CD4-positive, CD25-positive, alpha-beta regulatory T cell (primary cell): Measurements from ENCODE around the gene PIGBOS1. TPM values are rescaled to one million over a fixed set of nuclear protein-coding genes. Genes with fewer than 3 reads are reported as not detected.

Experiments used
- ATAC-seq, 2 donors: fragments of 150-1000 bp; cut with Tn5 transposase; one replicate each; pipeline ENCODE4 v1.10.0; 2021; ENCODE audit warnings: low read depth in 2 of 2, moderate number of reproducible peaks in 2 of 2, moderate library complexity in 1 of 2
- DNase-seq, 3 donors: peaks; one replicate each; pipeline versions ENCODE4 v3.0.0 to v3.0.0-alpha.2; 2012 to 2022; ENCODE audit warnings: mixed read lengths in 1 of 3
- H3K27ac ChIP-seq: one replicate; pipeline ENCODE4 v1.7.0; 2013; ENCODE audit warnings: mild to moderate bottlenecking, low read length; ENCODE audit not compliant: insufficient read depth, poor library complexity, severe bottlenecking
- H3K27me3 ChIP-seq: one replicate; pipeline ENCODE4 v1.7.0; 2013; ENCODE audit warnings: low read length; ENCODE audit not compliant: control insufficient read depth, insufficient read depth
- H3K36me3 ChIP-seq: one replicate; pipeline ENCODE4 v1.7.0; 2013; ENCODE audit warnings: mild to moderate bottlenecking, low read length, moderate library complexity; ENCODE audit not compliant: control insufficient read depth, insufficient read depth
- H3K4me1 ChIP-seq: 2 replicates; pipeline ENCODE4 v1.7.0; 2013; ENCODE audit warnings: mild to moderate bottlenecking, low read length; ENCODE audit not compliant: insufficient read depth, control insufficient read depth, poor library complexity, severe bottlenecking
- H3K4me3 ChIP-seq: one replicate; pipeline ENCODE4 v1.7.0; 2013; ENCODE audit warnings: low read depth, mild to moderate bottlenecking, low read length, moderate library complexity
- H3K9me3 ChIP-seq, 2 experiments: 1 replicate in 1 of 2; 2 replicates in 1 of 2; pipeline ENCODE4 v1.7.0; 2013; ENCODE audit warnings: low read length in 2 of 2, mild to moderate bottlenecking in 1 of 2, moderate library complexity in 1 of 2; ENCODE audit not compliant: control insufficient read depth in 2 of 2
- H3K27ac Mint-ChIP-seq, 3 donors: one replicate each; pipeline ENCODE4 v1.8.0; 2020 to 2022; ENCODE audit warnings: mild to moderate bottlenecking in 3 of 3, mixed read lengths in 3 of 3, moderate library complexity in 2 of 3
- H3K27me3 Mint-ChIP-seq: one replicate; pipeline ENCODE4 v1.8.0; 2022; ENCODE audit warnings: mild to moderate bottlenecking, mixed read lengths
- H3K36me3 Mint-ChIP-seq: one replicate; pipeline ENCODE4 v1.8.0; 2020; ENCODE audit warnings: mixed read lengths
- H3K4me1 Mint-ChIP-seq, 4 donors: one replicate each; pipeline ENCODE4 v1.8.0; 2020 to 2022; ENCODE audit warnings: mixed read lengths in 4 of 4, mild to moderate bottlenecking in 1 of 4
- H3K4me3 Mint-ChIP-seq, 4 donors: one replicate each; pipeline ENCODE4 v1.8.0; 2020 to 2022; ENCODE audit warnings: mild to moderate bottlenecking in 4 of 4, mixed read lengths in 4 of 4, moderate library complexity in 3 of 4
- H3K9me3 Mint-ChIP-seq, 7 donors: one replicate each; pipeline ENCODE4 v1.8.0; 2020 to 2022; ENCODE audit warnings: mixed read lengths in 7 of 7, mild to moderate bottlenecking in 3 of 7, moderate library complexity in 2 of 7
- polyA plus RNA-seq, 4 donors: library from polyadenylated mRNA; unstranded; fragments of 300-500 nt; fragmentation: Illumina TruSeq; gene quantifications; one replicate each; pipeline ENCODE4 v1.2.3, GENCODE V29; 2021
- total RNA-seq: library from RNA; stranded (reverse); gene quantifications from one replicate; pipeline ENCODE4 v1.2.3, GENCODE V29; 2022

Gene PIGBOS1
- total RNA-seq, result 9.4 TPM
- 10 to 100 TPM; 49.9 to 63.0 (median 56.1) TPM for polyA plus RNA-seq

- H3K4me1 ChIP-seq, result peaks cover 53% of the 10 kb centered on the region
- no peaks in the 10 kb centered on the region for H3K9me3 Mint-ChIP-seq
- peaks cover 4% of the 10 kb centered on the region for H3K27me3 Mint-ChIP-seq
- H3K4me3 ChIP-seq, result peak within 1 kb of the TSS; percentile 97
- no peaks in the 10 kb centered on the region for H3K9me3 ChIP-seq
- ATAC-seq (peak; percentile 84 to 88), DNase-seq (peak; percentile 65 to 92 (median 87))
- peak within 1 kb of the TSS; percentile 96 for H3K27ac ChIP-seq
- peaks cover 4% of the 10 kb centered on the region for H3K36me3 ChIP-seq
- H3K4me1 Mint-ChIP-seq, result peaks cover 41 to 80% (median 66%) of the 10 kb centered on the region in 4 donors
- peak within 1 kb of the TSS; percentile 96 to 99 (median 98) for H3K4me3 Mint-ChIP-seq
- H3K36me3 Mint-ChIP-seq, result peaks cover 33% of the 10 kb centered on the region
- no peaks in the 10 kb centered on the region for H3K27me3 ChIP-seq
- peak within 1 kb of the TSS; percentile 100 for H3K27ac Mint-ChIP-seq
Observed at GRCh38 chr15:55318588-55319494, at the start of gene PIGBOS1, which contains the start of gene PIGB. PIGBOS1 (minus strand) TSS chr15:55319123; CDS start chr15:55317792, 1,331 bp downstream. PIGB (plus strand) TSS chr15:55319222; CDS start chr15:55319251, 29 bp downstream.

DNA sequence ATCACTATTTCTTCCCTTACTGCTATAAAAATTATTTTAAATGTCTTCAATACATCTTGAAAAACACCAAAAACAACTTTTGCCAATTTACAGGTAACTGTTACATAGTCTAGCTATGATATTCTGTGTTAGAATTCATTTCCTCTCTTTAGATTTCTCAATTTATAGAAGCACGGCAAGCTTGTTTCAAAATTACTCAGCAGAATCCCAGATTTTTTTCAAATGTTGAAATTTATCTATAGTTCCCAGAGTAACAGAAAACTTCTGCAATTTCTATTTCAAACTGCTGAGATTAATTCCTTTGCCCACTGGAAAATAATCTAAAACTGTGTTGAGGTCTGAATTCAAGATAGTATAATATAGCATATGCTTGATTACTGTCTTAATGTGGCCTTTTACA, 48.1 kb upstream of the PIGBOS1 start:
- Histone ChIP-seq H3K4me1 (no peaks in the 10 kb centered on the region), H3K9me3 (no peaks in the 10 kb centered on the region), H3K27ac (no peak overlapping the region), H3K4me3 (no peak overlapping the region), H3K36me3 (peaks cover 33% of the 10 kb centered on the region), H3K27me3 (no peaks in the 10 kb centered on the region)
- no peak overlapping the region for H3K4me3 Mint-ChIP-seq
- H3K4me1 Mint-ChIP-seq, result peaks cover 0 to 4% (median 3%) of the 10 kb centered on the region in 4 donors
- H3K36me3 Mint-ChIP-seq, result peaks cover 40% of the 10 kb centered on the region
- H3K9me3 Mint-ChIP-seq, result no peaks in the 10 kb centered on the region
- no peak overlapping the region for H3K27ac Mint-ChIP-seq
- DNase-seq, result no peak
- ATAC-seq, result no peak
- no peaks in the 10 kb centered on the region for H3K27me3 Mint-ChIP-seq

DNA sequence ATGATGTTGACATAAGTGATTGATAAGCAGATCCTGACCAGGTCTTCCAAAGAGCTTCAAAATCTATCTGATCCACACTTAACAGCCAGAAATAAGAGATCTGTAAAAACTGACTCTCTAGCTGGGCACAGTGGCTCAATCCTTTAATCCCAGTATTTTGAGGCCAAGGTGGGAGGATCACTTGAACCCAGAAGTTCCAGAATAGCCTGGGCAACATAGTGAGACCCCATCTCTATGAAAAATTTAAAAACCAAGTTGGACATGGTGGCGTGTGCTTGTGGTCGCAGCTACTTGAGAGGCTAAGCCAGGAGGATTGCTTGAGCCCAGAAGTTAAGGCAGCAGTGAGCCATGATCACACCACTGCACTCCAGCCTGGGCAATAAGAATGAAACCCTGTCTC, 43.7 kb upstream of the PIGBOS1 start:
- Histone ChIP-seq H3K4me3 (no peak overlapping the region), H3K36me3 (peaks cover 23% of the 10 kb centered on the region), H3K27me3 (no peaks in the 10 kb centered on the region), H3K9me3 (no peaks in the 10 kb centered on the region), H3K27ac (no peak overlapping the region), H3K4me1 (no peaks in the 10 kb centered on the region)
- DNase-seq (no peak), ATAC-seq (no peak)
- H3K27me3 Mint-ChIP-seq, result no peaks in the 10 kb centered on the region
- H3K9me3 Mint-ChIP-seq, result no peaks in the 10 kb centered on the region
- H3K36me3 Mint-ChIP-seq, result peaks cover 28% of the 10 kb centered on the region
- peaks cover 0 to 8% (median 4%) of the 10 kb centered on the region in 4 donors for H3K4me1 Mint-ChIP-seq
- no peak overlapping the region for H3K4me3 Mint-ChIP-seq
- peak overlapping the region in 1 of 3 donors; percentile 50 for H3K27ac Mint-ChIP-seq

GRCh38 chr15:55361048-55361447, 42.1 kb upstream of the PIGBOS1 start:
- no peak overlapping the region for H3K27ac ChIP-seq
- DNase-seq (no peak), ATAC-seq (no peak)
- peaks cover 32% of the 10 kb centered on the region for H3K36me3 ChIP-seq
- H3K4me1 ChIP-seq, result no peaks in the 10 kb centered on the region
- no peak overlapping the region for H3K27ac Mint-ChIP-seq
- H3K27me3 ChIP-seq, result no peaks in the 10 kb centered on the region
- H3K4me3 ChIP-seq, result no peak overlapping the region
- H3K27me3 Mint-ChIP-seq, result no peaks in the 10 kb centered on the region
- peaks cover 0 to 13% (median 4%) of the 10 kb centered on the region in 4 donors for H3K4me1 Mint-ChIP-seq
- no peaks in the 10 kb centered on the region for H3K9me3 Mint-ChIP-seq
- no peak overlapping the region for H3K4me3 Mint-ChIP-seq
- H3K36me3 Mint-ChIP-seq, result peaks cover 35% of the 10 kb centered on the region
- H3K9me3 ChIP-seq, result no peaks in the 10 kb centered on the region

- Mint-ChIP-seq H3K27me3 (no peaks in the 10 kb centered on the region), H3K4me1 (peaks cover 0 to 13% (median 4%) of the 10 kb centered on the region in 4 donors), H3K27ac (peak overlapping the region in 1 of 3 donors; percentile 13), H3K36me3 (peaks cover 35% of the 10 kb centered on the region), H3K9me3 (no peaks in the 10 kb centered on the region), H3K4me3 (no peak overlapping the region)
- Histone ChIP-seq H3K27me3 (no peaks in the 10 kb centered on the region), H3K4me1 (no peaks in the 10 kb centered on the region), H3K36me3 (peaks cover 36% of the 10 kb centered on the region), H3K4me3 (no peak overlapping the region), H3K9me3 (no peaks in the 10 kb centered on the region), H3K27ac (no peak overlapping the region)
- DNase-seq (no peak), ATAC-seq (no peak)
Observed at GRCh38 chr15:55360256-55360655, 41.3 kb upstream of the PIGBOS1 start.

GRCh38 chr15:55358471-55358870, 39.5 kb upstream of the PIGBOS1 start:
- H3K9me3 ChIP-seq, result no peaks in the 10 kb centered on the region
- peaks cover 0 to 9% (median 4%) of the 10 kb centered on the region in 4 donors for H3K4me1 Mint-ChIP-seq
- no peak overlapping the region for H3K4me3 ChIP-seq
- no peak overlapping the region for H3K27ac ChIP-seq
- no peaks in the 10 kb centered on the region for H3K27me3 ChIP-seq
- no peaks in the 10 kb centered on the region for H3K4me1 ChIP-seq
- H3K36me3 ChIP-seq, result peaks cover 38% of the 10 kb centered on the region
- no peak overlapping the region for H3K4me3 Mint-ChIP-seq
- no peak for DNase-seq
- no peak overlapping the region for H3K27ac Mint-ChIP-seq
- no peaks in the 10 kb centered on the region for H3K9me3 Mint-ChIP-seq
- H3K27me3 Mint-ChIP-seq, result no peaks in the 10 kb centered on the region
- ATAC-seq, result no peak
- H3K36me3 Mint-ChIP-seq, result peaks cover 28% of the 10 kb centered on the region

GRCh38 chr15:55357774-55358173, 38.9 kb upstream of the PIGBOS1 start:
- H3K27me3 ChIP-seq, result no peaks in the 10 kb centered on the region
- no peak overlapping the region for H3K27ac Mint-ChIP-seq
- ATAC-seq (no peak), DNase-seq (no peak)
- H3K27ac ChIP-seq, result no peak overlapping the region
- H3K9me3 Mint-ChIP-seq, result no peaks in the 10 kb centered on the region
- no peaks in the 10 kb centered on the region for H3K4me1 ChIP-seq
- H3K4me3 Mint-ChIP-seq, result no peak overlapping the region
- no peak overlapping the region for H3K4me3 ChIP-seq
- H3K36me3 Mint-ChIP-seq, result peaks cover 26% of the 10 kb centered on the region
- H3K27me3 Mint-ChIP-seq, result no peaks in the 10 kb centered on the region
- H3K9me3 ChIP-seq, result no peaks in the 10 kb centered on the region
- peaks cover 0 to 9% (median 4%) of the 10 kb centered on the region in 4 donors for H3K4me1 Mint-ChIP-seq
- H3K36me3 ChIP-seq, result peaks cover 39% of the 10 kb centered on the region
